ENCODE data around the gene KDM4C.
A peak's percentile ranks its signal among the peaks of the same experiment; 100 is the strongest.

Gene KDM4C

GRCh38 chr9:6922124-6922676, 164.4 kb downstream of the KDM4C start:
- Histone ChIP-seq H3K36me3 (no peaks in the 10 kb centered on the region), H3K4me1 (ENCODE audit: control insufficient read depth in 1 of 2, insufficient read depth in 1 of 2, low read depth in 1 of 2, low read length in 1 of 2) (peaks cover 61% of the 10 kb centered on the region in 2 experiments), H3K27me3 (no peaks in the 10 kb centered on the region), H3K27ac (peak overlapping the region; percentile 84), H3K9me3 (no peaks in the 10 kb centered on the region), H3K4me3 (ENCODE audit: low read depth in 1 of 2, low read length in 1 of 2) (no peak overlapping the region)
- no peak for TF ChIP-seq CTCF (IDR thresholded peaks at IDR 0.05)

- H3K4me1 ChIP-seq (ENCODE audit: control insufficient read depth in 1 of 2, insufficient read depth in 1 of 2, low read depth in 1 of 2, low read length in 1 of 2) = peaks cover 58% of the 10 kb centered on the region in 2 experiments
- no peaks in the 10 kb centered on the region for H3K9me3 ChIP-seq
- no peak for TF ChIP-seq CTCF (IDR thresholded peaks at IDR 0.05)
Observed at GRCh38 chr9:6922680-6923079, 164.9 kb downstream of the KDM4C start.

GRCh38 chr9:6923086-6923485, 165.3 kb downstream of the KDM4C start:
- H3K4me1 ChIP-seq (ENCODE audit: control insufficient read depth in 1 of 2, insufficient read depth in 1 of 2, low read depth in 1 of 2, low read length in 1 of 2) = peaks cover 58% of the 10 kb centered on the region in 2 experiments
- H3K27ac ChIP-seq = peak overlapping the region; percentile 84
- TF ChIP-seq CTCF (IDR thresholded peaks at IDR 0.05) = no peak
- no peaks in the 10 kb centered on the region for H3K27me3 ChIP-seq
- H3K36me3 ChIP-seq = no peaks in the 10 kb centered on the region
- H3K4me3 ChIP-seq (ENCODE audit: low read depth in 1 of 2, low read length in 1 of 2) = no peak overlapping the region
- H3K9me3 ChIP-seq = no peaks in the 10 kb centered on the region

More at GRCh38 chr9:6922680-6923079, 164.9 kb downstream of the KDM4C start:
- H3K27ac ChIP-seq = peak overlapping the region; percentile 84
- H3K27me3 ChIP-seq = no peaks in the 10 kb centered on the region
- no peak overlapping the region for H3K4me3 ChIP-seq (ENCODE audit: low read depth in 1 of 2, low read length in 1 of 2)
- no peaks in the 10 kb centered on the region for H3K36me3 ChIP-seq

GRCh38 chr9:6924149-6924548, 166.4 kb downstream of the KDM4C start:
- Histone ChIP-seq H3K36me3 (no peaks in the 10 kb centered on the region), H3K9me3 (no peaks in the 10 kb centered on the region), H3K4me3 (ENCODE audit: low read depth in 1 of 2, low read length in 1 of 2) (no peak overlapping the region), H3K27me3 (no peaks in the 10 kb centered on the region), H3K4me1 (ENCODE audit: control insufficient read depth in 1 of 2, insufficient read depth in 1 of 2, low read depth in 1 of 2, low read length in 1 of 2) (peaks cover 58% of the 10 kb centered on the region in 2 experiments), H3K27ac (peak overlapping the region; percentile 84)
- no peak for TF ChIP-seq CTCF (IDR thresholded peaks at IDR 0.05)

GRCh38 chr9:6924988-6925563, 167.3 kb downstream of the KDM4C start:
- H3K36me3 ChIP-seq = no peaks in the 10 kb centered on the region
- no peak overlapping the region for H3K4me3 ChIP-seq (ENCODE audit: low read depth in 1 of 2, low read length in 1 of 2)
- no peaks in the 10 kb centered on the region for H3K27me3 ChIP-seq
- H3K27ac ChIP-seq = peak overlapping the region; percentile 84
- no peaks in the 10 kb centered on the region for H3K9me3 ChIP-seq
- H3K4me1 ChIP-seq (ENCODE audit: control insufficient read depth in 1 of 2, insufficient read depth in 1 of 2, low read depth in 1 of 2, low read length in 1 of 2) = peaks cover 51 to 54% of the 10 kb centered on the region in 2 experiments
- no peak for TF ChIP-seq CTCF (IDR thresholded peaks at IDR 0.05)
